HCT116 (cell line): ENCODE measurements around the gene HABP2. TPM values are rescaled to one million over a fixed set of nuclear protein-coding genes. Genes with fewer than 3 reads are reported as not detected.

Experiments
- ATAC-seq: fragments of 200-7000 bp; cut with Tn5 transposase; 2 replicates; pipeline ENCODE4 v1.9.1; 2020; ENCODE audit warnings: mild to moderate bottlenecking, moderate library complexity
- BruUV-seq: library from RNA; stranded (reverse); fragments of 400-500 nt; replicated peaks from 2 replicates; lab custom pipeline; 2021; lab: Mats Ljungman, UMichigan
- CTCF ChIA-PET: fragments of 300-600 bp; sonication (Branson Sonifier 250); formaldehyde crosslinking; loops from one replicate; lab custom pipeline; 2021; ENCODE audit warnings: antibody characterized with exemption; lab: Charles Lee
- POLR2A ChIA-PET: fragments of 300-600, 350-600 bp; sonication (Branson Sonifier 250); formaldehyde crosslinking; loops from one replicate; lab custom pipeline; 2021; ENCODE audit warnings: antibody characterized with exemption; lab: Charles Lee
- RAD21 ChIA-PET, 2 experiments: fragments of 300-600 bp; sonication (Branson Sonifier 250); formaldehyde crosslinking; loops; one replicate each; lab custom pipeline; 2023; ENCODE audit warnings: low total read pairs in 2 of 2; ENCODE audit not compliant: uncharacterized antibody in 2 of 2, unreplicated experiment in 2 of 2, low non-redundant PET in 1 of 2; lab: Charles Lee
- DNase-seq: peaks from one replicate; pipeline ENCODE4 v3.0.0-alpha.2; 2010; ENCODE audit warnings: low read depth, low spot score
- H2AFZ ChIP-seq: fragments of 200-600 bp; shearing (Covaris generic), sonication (generic); 2 replicates; pipeline ENCODE4 v1.6.1; 2017; ENCODE audit warnings: low read depth, mixed run types, mixed read lengths, antibody characterized with exemption, low read length; ENCODE audit not compliant: poor library complexity, severe bottlenecking
- H3K27ac ChIP-seq: 2 replicates; pipeline ENCODE4 v1.5.1; 2012; ENCODE audit warnings: low read depth, low read length
- H3K27me3 ChIP-seq: fragments of 200-600 bp; sonication (generic); 2 replicates; pipeline ENCODE4 v1.6.1; 2016; ENCODE audit warnings: mixed run types, low read length, mixed read lengths; ENCODE audit not compliant: insufficient read depth
- H3K36me3 ChIP-seq, 2 experiments: fragments of 200-500 bp in 1 of 2; fragments of 200-600 bp in 1 of 2; sonication (Bioruptor generic) in 1 of 2; sonication (generic) in 1 of 2; 2 replicates each; pipeline versions ENCODE4 v1.5.1 to v1.6.1; 2014 to 2016; ENCODE audit warnings: low read length in 2 of 2, inconsistent platforms in 1 of 2, mixed read lengths in 1 of 2, mixed run types in 1 of 2; ENCODE audit not compliant: insufficient read depth in 2 of 2, control insufficient read depth in 1 of 2
- H3K4me1 ChIP-seq, 2 experiments: fragments of 200-600 bp in 1 of 2; sonication (generic) in 1 of 2; 2 replicates each; pipeline versions ENCODE4 v1.5.1 to v1.6.1; 2012 to 2017; ENCODE audit warnings: low read length in 2 of 2, inconsistent platforms in 1 of 2, mild to moderate bottlenecking in 1 of 2, mixed read lengths in 1 of 2, mixed run types in 1 of 2, moderate library complexity in 1 of 2; ENCODE audit not compliant: insufficient read depth in 2 of 2, control insufficient read depth in 1 of 2
- H3K4me2 ChIP-seq: fragments of 200-600 bp; sonication (generic); 2 replicates; pipeline ENCODE4 v1.6.1; 2017; ENCODE audit warnings: mixed run types, low read length, mixed read lengths
- H3K4me3 ChIP-seq, 2 experiments: fragments of 200-600 bp in 1 of 2; sonication (generic) in 1 of 2; replicated peaks in 1 of 2; 2 replicates each; pipeline ENCODE4 v1.5.1; 2011 to 2016; ENCODE audit warnings: low read length in 2 of 2, control low read depth in 1 of 2, low read depth in 1 of 2, mild to moderate bottlenecking in 1 of 2, mixed read lengths in 1 of 2, mixed run types in 1 of 2
- H3K79me2 ChIP-seq: fragments of 200-600 bp; sonication (generic); 2 replicates; pipeline ENCODE4 v1.6.1; 2017; ENCODE audit warnings: mild to moderate bottlenecking, mixed run types, low read length, moderate library complexity, mixed read lengths; ENCODE audit not compliant: insufficient read depth
- H3K9ac ChIP-seq: fragments of 200-600 bp; sonication (generic); 2 replicates; pipeline ENCODE4 v1.6.1; 2016; ENCODE audit warnings: low read length, mixed read lengths
- H3K9me2 ChIP-seq: fragments of 200-600 bp; sonication (generic), shearing (Covaris generic); 2 replicates; pipeline ENCODE4 v1.6.1; 2017; ENCODE audit warnings: mixed run types, mild to moderate bottlenecking, moderate library complexity; ENCODE audit not compliant: insufficient read depth
- H3K9me3 ChIP-seq, 2 experiments: fragments of 200-500 bp in 1 of 2; fragments of 200-600 bp in 1 of 2; sonication (Bioruptor generic) in 1 of 2; sonication (generic) in 1 of 2; 2 replicates each; pipeline ENCODE4 v1.6.1; 2014 to 2017; ENCODE audit warnings: low read length in 2 of 2, mixed read lengths in 2 of 2, inconsistent platforms in 1 of 2, low read depth in 1 of 2, mild to moderate bottlenecking in 1 of 2, mixed run types in 1 of 2, moderate library complexity in 1 of 2; ENCODE audit not compliant: control insufficient read depth in 1 of 2, insufficient read depth in 1 of 2
- H4K20me1 ChIP-seq: fragments of 200-600 bp; sonication (generic), shearing (Covaris generic); 2 replicates; pipeline ENCODE4 v1.6.1; 2017; ENCODE audit warnings: mixed run types, mild to moderate bottlenecking, moderate library complexity; ENCODE audit not compliant: insufficient read depth
- CBX3 ChIP-seq: IDR thresholded peaks from 2 replicates; pipeline ENCODE4 v1.6.1; 2012; ENCODE audit warnings: low read depth
- CEBPB ChIP-seq: IDR thresholded peaks from 2 replicates; pipeline ENCODE4 v1.6.1; 2012; ENCODE audit warnings: low read depth
- EGR1 ChIP-seq: IDR thresholded peaks from 2 replicates; pipeline ENCODE4 v1.6.1; 2012; ENCODE audit warnings: low read depth
- ELF1 ChIP-seq: IDR thresholded peaks from 2 replicates; pipeline ENCODE4 v1.6.1; 2012; ENCODE audit warnings: low read depth, borderline replicate concordance
- EZH2 ChIP-seq: fragments of 200-600 bp; sonication (generic); IDR thresholded peaks from 2 replicates; pipeline ENCODE4 v1.6.1; 2017; ENCODE audit warnings: antibody characterized with exemption, mixed run types
- EZH2phosphoT487 ChIP-seq: fragments of 200-600 bp; IDR thresholded peaks from 2 replicates; pipeline ENCODE4 v1.6.1; 2018; ENCODE audit warnings: antibody characterized with exemption, borderline replicate concordance
- FOSL1 ChIP-seq: IDR thresholded peaks from 2 replicates; pipeline ENCODE4 v1.6.1; 2012; ENCODE audit warnings: low read depth
- JUND ChIP-seq: IDR thresholded peaks from 2 replicates; pipeline ENCODE4 v1.6.1; 2012
- MAX ChIP-seq: IDR thresholded peaks from 2 replicates; pipeline ENCODE4 v1.6.1; 2012
- POLR2A ChIP-seq: IDR thresholded peaks from 2 replicates; pipeline ENCODE4 v1.7.0; 2011; ENCODE audit warnings: borderline replicate concordance; ENCODE audit not compliant: insufficient read depth, insufficient read length; ENCODE audit errors: extremely low read depth
- POLR2AphosphoS5 ChIP-seq: IDR thresholded peaks from 2 replicates; pipeline ENCODE4 v1.6.1; 2011; ENCODE audit warnings: mild to moderate bottlenecking, low read depth, low read length, moderate library complexity
- RAD21 ChIP-seq: IDR thresholded peaks from 2 replicates; pipeline ENCODE4 v1.6.1; 2012; ENCODE audit warnings: low read depth, mild to moderate bottlenecking
- SIN3A ChIP-seq: IDR thresholded peaks from 2 replicates; pipeline ENCODE4 v1.6.1; 2012; ENCODE audit warnings: low read depth
- SP1 ChIP-seq: IDR thresholded peaks from 2 replicates; pipeline ENCODE4 v1.6.1; 2012; ENCODE audit warnings: low read depth
- SRF ChIP-seq: IDR thresholded peaks from 2 replicates; pipeline ENCODE4 v1.6.1; 2012; ENCODE audit warnings: low read depth
- TCF7L2 ChIP-seq: IDR thresholded peaks from 2 replicates; pipeline ENCODE4 v1.7.0; 2011; ENCODE audit warnings: borderline replicate concordance, inconsistent platforms; ENCODE audit not compliant: insufficient read depth, insufficient read length; ENCODE audit errors: extremely low read depth
- YY1 ChIP-seq: IDR thresholded peaks from 2 replicates; pipeline ENCODE4 v1.6.1; 2011; ENCODE audit warnings: low read length, low read depth, moderate library complexity, mild to moderate bottlenecking; ENCODE audit not compliant: insufficient replicate concordance; ENCODE audit errors: extremely low read depth
- ZBTB33 ChIP-seq: IDR thresholded peaks from 2 replicates; pipeline ENCODE4 v1.6.1; 2011; ENCODE audit warnings: mild to moderate bottlenecking, low read length, moderate library complexity; ENCODE audit not compliant: insufficient replicate concordance; ENCODE audit errors: extremely low read depth
- intact Hi-C: fragments of 100-400 bp; cut with micrococcal nuclease; formaldehyde crosslinking; loops from 2 replicates; pipeline ENCODE4 v1.10.0; 2022
- total RNA-seq: library from RNA; stranded (reverse); gene quantifications from one replicate; pipeline ENCODE4 v1.2.1, GENCODE V29; 2021; ENCODE audit not compliant: unreplicated experiment
- TF ChIP-seq, protein P1 (sequence below), 3 experiments: fragments of 200-600 bp in 1 of 3; sonication (generic) in 1 of 3; IDR thresholded peaks in 2 of 3; conservative IDR thresholded peaks in 1 of 3; 2 replicates each; pipeline ENCODE4 v1.5.1; 2012 to 2017; ENCODE audit warnings: low read depth in 2 of 3, low read length in 2 of 3, antibody characterized with exemption in 1 of 3, borderline replicate concordance in 1 of 3, control low read depth in 1 of 3, mild to moderate bottlenecking in 1 of 3, mixed read lengths in 1 of 3, mixed run types in 1 of 3, moderate library complexity in 1 of 3; ENCODE audit not compliant: insufficient read depth in 1 of 3
- TF ChIP-seq, protein P2 (sequence below): IDR thresholded peaks from 2 replicates; pipeline ENCODE4 v1.6.1; 2012; ENCODE audit warnings: low read depth

Gene HABP2
- total RNA-seq, 1 experiment from 2014 or later: 0.20 TPM

DNA sequence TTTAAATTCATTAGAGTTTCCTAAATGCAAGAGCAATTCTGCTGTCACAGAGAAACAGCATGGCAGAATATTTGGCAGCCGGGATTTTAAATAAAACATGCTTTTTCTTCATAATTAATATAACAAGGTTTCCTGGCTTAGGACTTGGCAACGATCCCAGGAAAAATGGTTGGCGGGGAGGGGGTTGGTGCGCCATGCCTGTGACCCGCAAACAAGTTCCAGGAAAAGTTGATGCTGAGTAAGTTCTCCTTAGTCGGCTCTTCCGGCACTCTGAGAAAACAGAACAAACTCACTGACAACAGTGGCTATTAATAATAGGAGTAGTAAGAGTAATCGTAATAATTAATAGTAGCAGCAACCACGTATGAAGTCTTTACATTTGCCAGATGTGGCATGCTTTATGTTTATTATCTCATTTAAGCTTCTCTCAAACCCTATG, 4.6 kb downstream of the HABP2 start:
- TF ChIP-seq EGR1: no peak
- no peak for TF ChIP-seq SP1
- TF ChIP-seq POLR2A: no peak
- TF ChIP-seq CEBPB: no peak
- no peak for TF ChIP-seq MAX
- no peak for TF ChIP-seq EZH2phosphoT487
- no peak for TF ChIP-seq FOSL1
- TF ChIP-seq JUND: no peak
- no peak for TF ChIP-seq CBX3
- no peak for TF ChIP-seq ELF1
- TF ChIP-seq TCF7L2: no peak
- TF ChIP-seq ZBTB33: no peak
- TF ChIP-seq, protein P1, sequence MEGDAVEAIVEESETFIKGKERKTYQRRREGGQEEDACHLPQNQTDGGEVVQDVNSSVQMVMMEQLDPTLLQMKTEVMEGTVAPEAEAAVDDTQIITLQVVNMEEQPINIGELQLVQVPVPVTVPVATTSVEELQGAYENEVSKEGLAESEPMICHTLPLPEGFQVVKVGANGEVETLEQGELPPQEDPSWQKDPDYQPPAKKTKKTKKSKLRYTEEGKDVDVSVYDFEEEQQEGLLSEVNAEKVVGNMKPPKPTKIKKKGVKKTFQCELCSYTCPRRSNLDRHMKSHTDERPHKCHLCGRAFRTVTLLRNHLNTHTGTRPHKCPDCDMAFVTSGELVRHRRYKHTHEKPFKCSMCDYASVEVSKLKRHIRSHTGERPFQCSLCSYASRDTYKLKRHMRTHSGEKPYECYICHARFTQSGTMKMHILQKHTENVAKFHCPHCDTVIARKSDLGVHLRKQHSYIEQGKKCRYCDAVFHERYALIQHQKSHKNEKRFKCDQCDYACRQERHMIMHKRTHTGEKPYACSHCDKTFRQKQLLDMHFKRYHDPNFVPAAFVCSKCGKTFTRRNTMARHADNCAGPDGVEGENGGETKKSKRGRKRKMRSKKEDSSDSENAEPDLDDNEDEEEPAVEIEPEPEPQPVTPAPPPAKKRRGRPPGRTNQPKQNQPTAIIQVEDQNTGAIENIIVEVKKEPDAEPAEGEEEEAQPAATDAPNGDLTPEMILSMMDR (IDR thresholded peaks at IDR 0.05 in 2 of 3, conservative IDR thresholded peaks at IDR 0.05 in 1 of 3; ENCODE audit: borderline replicate concordance in 1 of 3, insufficient read depth in 1 of 3, low read depth in 2 of 3, low read length in 2 of 3): no peak
- TF ChIP-seq SIN3A: no peak
- no peak for TF ChIP-seq RAD21
- no peak for TF ChIP-seq EZH2
- no peak for TF ChIP-seq YY1
- TF ChIP-seq, protein P2, sequence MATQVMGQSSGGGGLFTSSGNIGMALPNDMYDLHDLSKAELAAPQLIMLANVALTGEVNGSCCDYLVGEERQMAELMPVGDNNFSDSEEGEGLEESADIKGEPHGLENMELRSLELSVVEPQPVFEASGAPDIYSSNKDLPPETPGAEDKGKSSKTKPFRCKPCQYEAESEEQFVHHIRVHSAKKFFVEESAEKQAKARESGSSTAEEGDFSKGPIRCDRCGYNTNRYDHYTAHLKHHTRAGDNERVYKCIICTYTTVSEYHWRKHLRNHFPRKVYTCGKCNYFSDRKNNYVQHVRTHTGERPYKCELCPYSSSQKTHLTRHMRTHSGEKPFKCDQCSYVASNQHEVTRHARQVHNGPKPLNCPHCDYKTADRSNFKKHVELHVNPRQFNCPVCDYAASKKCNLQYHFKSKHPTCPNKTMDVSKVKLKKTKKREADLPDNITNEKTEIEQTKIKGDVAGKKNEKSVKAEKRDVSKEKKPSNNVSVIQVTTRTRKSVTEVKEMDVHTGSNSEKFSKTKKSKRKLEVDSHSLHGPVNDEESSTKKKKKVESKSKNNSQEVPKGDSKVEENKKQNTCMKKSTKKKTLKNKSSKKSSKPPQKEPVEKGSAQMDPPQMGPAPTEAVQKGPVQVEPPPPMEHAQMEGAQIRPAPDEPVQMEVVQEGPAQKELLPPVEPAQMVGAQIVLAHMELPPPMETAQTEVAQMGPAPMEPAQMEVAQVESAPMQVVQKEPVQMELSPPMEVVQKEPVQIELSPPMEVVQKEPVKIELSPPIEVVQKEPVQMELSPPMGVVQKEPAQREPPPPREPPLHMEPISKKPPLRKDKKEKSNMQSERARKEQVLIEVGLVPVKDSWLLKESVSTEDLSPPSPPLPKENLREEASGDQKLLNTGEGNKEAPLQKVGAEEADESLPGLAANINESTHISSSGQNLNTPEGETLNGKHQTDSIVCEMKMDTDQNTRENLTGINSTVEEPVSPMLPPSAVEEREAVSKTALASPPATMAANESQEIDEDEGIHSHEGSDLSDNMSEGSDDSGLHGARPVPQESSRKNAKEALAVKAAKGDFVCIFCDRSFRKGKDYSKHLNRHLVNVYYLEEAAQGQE: no peak
- TF ChIP-seq POLR2AphosphoS5: no peak
- no peak for TF ChIP-seq SRF
- H2AFZ ChIP-seq: no peak overlapping the region
- H3K27ac ChIP-seq: no peak overlapping the region
- H3K9me2 ChIP-seq: no peaks in the 10 kb centered on the region
- ChIA-PET CTCF (no interaction called here), RAD21 (no interaction called here), POLR2A (no interaction called here)
- no peaks in the 10 kb centered on the region for H3K9me3 ChIP-seq
- H3K79me2 ChIP-seq: no peaks in the 10 kb centered on the region
- ATAC-seq (no peak), DNase-seq (no peak)
- H3K4me3 ChIP-seq: no peak overlapping the region
- no peak overlapping the region for H3K4me2 ChIP-seq
- no peaks in the 10 kb centered on the region for H4K20me1 ChIP-seq
- intact Hi-C loops: no loop called here
- 0 out of 2 replicates have a peak, but pooled peaks cover 8% of the 10 kb centered on the region for H3K27me3 ChIP-seq
- BruUV-seq: no TSS peak
- no peaks in the 10 kb centered on the region for H3K36me3 ChIP-seq
- no peak overlapping the region for H3K9ac ChIP-seq
- no peaks in the 10 kb centered on the region for H3K4me1 ChIP-seq
